Pons (tissue), 1 donor: ENCODE data around the gene LMX1B.

Source experiments
- DNase-seq: peaks from one replicate; pipeline ENCODE4 v3.0.0-alpha.2; 2016; ENCODE audit warnings: low spot score

Gene LMX1B

GRCh38 chr9:126617823-126618165, 4.1 kb downstream of the LMX1B start:
- DNase-seq: no peak

GRCh38 chr9:126618190-126618584, 4.5 kb downstream of the LMX1B start:
- DNase-seq: no peak

GRCh38 chr9:126618585-126619360, 5.0 kb downstream of the LMX1B start:
- no peak for DNase-seq

GRCh38 chr9:126619361-126620135, 5.8 kb downstream of the LMX1B start:
- no peak for DNase-seq

GRCh38 chr9:126620478-126620877, 6.8 kb downstream of the LMX1B start:
- DNase-seq: no peak

- no peak for DNase-seq
Measured at GRCh38 chr9:126621061-126621918, 7.6 kb downstream of the LMX1B start.

GRCh38 chr9:126621919-126622735, 8.4 kb downstream of the LMX1B start:
- no peak for DNase-seq

- DNase-seq: no peak
Measured at GRCh38 chr9:126623314-126623666, 9.6 kb downstream of the LMX1B start.

GRCh38 chr9:126623667-126624478, 10.1 kb downstream of the LMX1B start:
- DNase-seq: no peak

- no peak for DNase-seq
Measured at GRCh38 chr9:126624479-126624826, 10.7 kb downstream of the LMX1B start.

GRCh38 chr9:126624912-126625311, 11.2 kb downstream of the LMX1B start:
- DNase-seq: no peak

- no peak for DNase-seq
Measured at GRCh38 chr9:126625329-126626126, 11.8 kb downstream of the LMX1B start.

- no peak for DNase-seq
Measured at GRCh38 chr9:126626127-126626925, 12.6 kb downstream of the LMX1B start.

- no peak for DNase-seq
Measured at GRCh38 chr9:126626926-126627233, 13.2 kb downstream of the LMX1B start.

- DNase-seq: no peak
Measured at GRCh38 chr9:126628146-126628545, 14.4 kb downstream of the LMX1B start.

- DNase-seq: no peak
Measured at GRCh38 chr9:126628969-126629674, 15.4 kb downstream of the LMX1B start.

GRCh38 chr9:126630458-126631237, 16.9 kb downstream of the LMX1B start:
- DNase-seq: no peak

GRCh38 chr9:126631254-126631653, 17.5 kb downstream of the LMX1B start:
- DNase-seq: no peak
